HEK293 (cell line): ENCODE data around the gene PIK3R2.

Experiments
- HOXA7 ChIP-seq: sonication (generic); formaldehyde crosslinking; IDR thresholded peaks from 2 replicates; pipeline ENCODE4 v1.8.1; 2022; ENCODE audit warnings: missing genetic modification reagents, borderline replicate concordance
- OSR2 ChIP-seq: fragments of 450-650 bp; formaldehyde crosslinking; IDR thresholded peaks from 2 replicates; pipeline ENCODE4 v1.5.1; 2016; ENCODE audit warnings: missing biosample characterization, missing genetic modification characterization
- ZFP3 ChIP-seq: fragments of 450-650 bp; formaldehyde crosslinking; IDR thresholded peaks from 2 replicates; pipeline ENCODE4 v1.5.1; 2016; ENCODE audit warnings: low read depth, missing biosample characterization, missing genetic modification characterization
- ZNF10 ChIP-seq: fragments of 450-650 bp; formaldehyde crosslinking; IDR thresholded peaks from 2 replicates; pipeline ENCODE4 v1.5.1; 2017; ENCODE audit warnings: missing biosample characterization, missing genetic modification characterization
- ZNF114 ChIP-seq: fragments of 450-650 bp; formaldehyde crosslinking; IDR thresholded peaks from 2 replicates; pipeline ENCODE4 v1.5.0; 2017; ENCODE audit warnings: missing biosample characterization, missing genetic modification characterization
- ZNF148 ChIP-seq: fragments of 450-650 bp; formaldehyde crosslinking; IDR thresholded peaks from 2 replicates; pipeline ENCODE4 v1.5.0; 2017; ENCODE audit warnings: missing biosample characterization, missing genetic modification characterization, borderline replicate concordance
- ZNF169 ChIP-seq: fragments of 450-650 bp; formaldehyde crosslinking; IDR thresholded peaks from 2 replicates; pipeline ENCODE4 v1.5.1; 2016; ENCODE audit warnings: missing biosample characterization, missing genetic modification characterization
- ZNF2 ChIP-seq: fragments of 450-650 bp; formaldehyde crosslinking; IDR thresholded peaks from 2 replicates; pipeline ENCODE4 v1.5.1; 2016; ENCODE audit warnings: missing biosample characterization, missing genetic modification characterization
- ZNF324 ChIP-seq: fragments of 450-650 bp; formaldehyde crosslinking; IDR thresholded peaks from 2 replicates; pipeline ENCODE4 v1.5.1; 2016; ENCODE audit warnings: missing biosample characterization, missing genetic modification characterization
- ZNF350 ChIP-seq: fragments of 450-650 bp; formaldehyde crosslinking; IDR thresholded peaks from 2 replicates; pipeline ENCODE4 v1.5.0; 2017; ENCODE audit warnings: missing biosample characterization, mild to moderate bottlenecking, missing genetic modification characterization
- ZNF398 ChIP-seq: fragments of 450-650 bp; formaldehyde crosslinking; IDR thresholded peaks from 2 replicates; pipeline ENCODE4 v1.5.1; 2017; ENCODE audit warnings: missing biosample characterization, missing genetic modification characterization
- ZNF416 ChIP-seq: fragments of 450-650 bp; formaldehyde crosslinking; IDR thresholded peaks from 2 replicates; pipeline ENCODE4 v1.5.1; 2016; ENCODE audit warnings: missing biosample characterization, missing genetic modification characterization
- ZNF473 ChIP-seq: fragments of 450-650 bp; formaldehyde crosslinking; IDR thresholded peaks from 2 replicates; pipeline ENCODE4 v1.5.1; 2017; ENCODE audit warnings: missing biosample characterization, missing genetic modification characterization
- ZNF513 ChIP-seq: fragments of 450-650 bp; IDR thresholded peaks from 2 replicates; pipeline ENCODE4 v1.5.1; 2018; ENCODE audit warnings: missing biosample characterization, missing genetic modification characterization
- ZNF514 ChIP-seq: fragments of 450-650 bp; formaldehyde crosslinking; IDR thresholded peaks from 2 replicates; pipeline ENCODE4 v1.5.1; 2016; ENCODE audit warnings: missing biosample characterization, missing genetic modification characterization
- ZNF561 ChIP-seq: fragments of 450-650 bp; IDR thresholded peaks from 2 replicates; pipeline ENCODE4 v1.5.1; 2018; ENCODE audit warnings: missing biosample characterization, missing genetic modification characterization, borderline replicate concordance
- ZNF596 ChIP-seq: fragments of 450-650 bp; IDR thresholded peaks from 2 replicates; pipeline ENCODE4 v1.5.0; 2018; ENCODE audit warnings: missing biosample characterization, mild to moderate bottlenecking, missing genetic modification characterization, moderate library complexity
- ZNF645 ChIP-seq: fragments of 450-650 bp; formaldehyde crosslinking; IDR thresholded peaks from 2 replicates; pipeline ENCODE4; 2016; ENCODE audit warnings: missing biosample characterization, missing genetic modification characterization
- ZNF670 ChIP-seq: fragments of 450-650 bp; formaldehyde crosslinking; IDR thresholded peaks from 2 replicates; pipeline ENCODE4 v1.5.1; 2016; ENCODE audit warnings: missing biosample characterization, missing genetic modification characterization, low read depth
- ZNF830 ChIP-seq: fragments of 450-650 bp; IDR thresholded peaks from 2 replicates; pipeline ENCODE4 v1.5.0; 2018; ENCODE audit warnings: missing biosample characterization, missing genetic modification characterization, low read depth, mild to moderate bottlenecking, moderate library complexity
- ZNF837 ChIP-seq: fragments of 450-650 bp; formaldehyde crosslinking; IDR thresholded peaks from 2 replicates; pipeline ENCODE4 v1.5.1; 2016; ENCODE audit warnings: missing biosample characterization, missing genetic modification characterization
- ZNF843 ChIP-seq: fragments of 450-650 bp; formaldehyde crosslinking; IDR thresholded peaks from 2 replicates; pipeline ENCODE4 v1.5.1; 2016; ENCODE audit warnings: missing biosample characterization, missing genetic modification characterization
- ZSCAN23 ChIP-seq: fragments of 450-650 bp; formaldehyde crosslinking; IDR thresholded peaks from 2 replicates; pipeline ENCODE4 v1.5.1; 2016; ENCODE audit warnings: missing biosample characterization, missing genetic modification characterization
- TF ChIP-seq, protein P1 (sequence below): fragments of 450-650 bp; formaldehyde crosslinking; IDR thresholded peaks from 2 replicates; pipeline ENCODE4 v1.5.1; 2016; ENCODE audit warnings: missing biosample characterization, missing genetic modification characterization
- TF ChIP-seq, protein P2 (sequence below): fragments of 450-650 bp; formaldehyde crosslinking; IDR thresholded peaks from 2 replicates; pipeline ENCODE4 v1.5.1; 2016; ENCODE audit warnings: missing biosample characterization, missing genetic modification characterization
- TF ChIP-seq, protein P3 (sequence below): fragments of 450-650 bp; formaldehyde crosslinking; IDR thresholded peaks from 2 replicates; pipeline ENCODE4 v1.5.1; 2016; ENCODE audit warnings: missing biosample characterization, missing genetic modification characterization

The PIK3R2 gene

DNA sequence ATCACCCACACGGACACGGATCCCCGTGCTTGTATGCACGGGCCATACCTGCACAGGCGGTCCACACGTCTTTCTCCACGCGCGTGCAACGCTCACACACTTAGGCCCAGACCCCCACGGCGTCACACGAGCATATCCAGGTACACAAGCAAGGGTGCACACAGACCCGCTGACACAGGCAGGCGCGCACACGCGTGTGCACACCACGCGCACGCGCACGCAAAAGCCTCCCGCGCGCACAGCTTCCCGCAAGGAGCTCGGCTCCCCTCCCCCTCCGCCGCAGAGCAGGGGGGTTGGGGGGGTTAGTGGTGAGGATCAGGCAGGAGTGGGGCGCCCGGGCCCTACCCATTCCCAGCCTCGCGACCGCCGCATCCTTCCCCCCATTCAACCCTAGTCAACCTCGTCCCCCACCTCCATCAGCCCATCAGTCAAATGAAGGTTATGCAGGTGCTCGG, 50.5 kb downstream of the PIK3R2 start (continued):
- TF ChIP-seq ZNF561 (no peak), ZNF324 (tag by site-specific recombination) (0 out of 2 replicates have a peak, but pooled peaks have one; percentile 54), ZNF830 (tag by site-specific recombination) (no peak), HOXA7 (CRISPR knock-in tag) (no peak), ZNF398 (tag by site-specific recombination) (peak; percentile 93), ZNF843 (tag by site-specific recombination) (no peak), ZNF837 (no peak), ZNF2 (0 out of 2 replicates have a peak, but pooled peaks have one; percentile 34), ZNF645 (no peak), ZNF169 (tag by site-specific recombination) (no peak), ZNF514 (no peak), ZNF670 (no peak), ZNF513 (tag by site-specific recombination) (no peak), ZNF148 (tag by site-specific recombination) (no peak), ZNF596 (tag by site-specific recombination) (no peak), ZNF114 (tag by site-specific recombination) (no peak), ZNF416 (tag by site-specific recombination) (no peak), ZSCAN23 (tag by site-specific recombination) (no peak), ZNF350 (no peak), ZNF473 (no peak), ZNF10 (tag by site-specific recombination) (no peak), OSR2 (tag by site-specific recombination) (no peak), ZFP3 (tag by site-specific recombination) (no peak)
- TF ChIP-seq, protein P1, sequence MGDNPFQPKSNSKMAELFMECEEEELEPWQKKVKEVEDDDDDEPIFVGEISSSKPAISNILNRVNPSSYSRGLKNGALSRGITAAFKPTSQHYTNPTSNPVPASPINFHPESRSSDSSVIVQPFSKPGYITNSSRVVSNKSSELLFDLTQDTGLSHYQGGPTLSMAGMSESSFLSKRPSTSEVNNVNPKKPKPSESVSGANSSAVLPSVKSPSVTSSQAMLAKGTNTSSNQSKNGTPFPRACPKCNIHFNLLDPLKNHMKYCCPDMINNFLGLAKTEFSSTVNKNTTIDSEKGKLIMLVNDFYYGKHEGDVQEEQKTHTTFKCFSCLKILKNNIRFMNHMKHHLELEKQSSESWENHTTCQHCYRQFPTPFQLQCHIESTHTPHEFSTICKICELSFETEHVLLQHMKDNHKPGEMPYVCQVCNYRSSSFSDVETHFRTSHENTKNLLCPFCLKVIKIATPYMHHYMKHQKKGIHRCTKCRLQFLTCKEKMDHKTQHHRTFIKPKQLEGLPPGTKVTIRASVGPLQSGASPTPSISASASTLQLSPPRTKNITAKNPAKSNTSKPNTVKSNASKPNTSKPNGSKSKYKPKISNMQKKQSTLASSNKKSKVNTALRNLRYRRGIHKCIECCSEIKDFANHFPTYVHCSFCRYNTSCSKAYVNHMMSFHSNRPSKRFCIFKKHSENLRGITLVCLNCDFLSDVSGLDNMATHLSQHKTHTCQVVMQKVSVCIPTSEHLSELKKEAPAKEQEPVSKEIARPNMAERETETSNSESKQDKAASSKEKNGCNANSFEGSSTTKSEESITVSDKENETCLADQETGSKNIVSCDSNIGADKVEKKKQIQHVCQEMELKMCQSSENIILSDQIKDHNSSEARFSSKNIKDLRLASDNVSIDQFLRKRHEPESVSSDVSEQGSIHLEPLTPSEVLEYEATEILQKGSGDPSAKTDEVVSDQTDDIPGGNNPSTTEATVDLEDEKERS (tag by site-specific recombination), result no peak
- TF ChIP-seq, protein P2, sequence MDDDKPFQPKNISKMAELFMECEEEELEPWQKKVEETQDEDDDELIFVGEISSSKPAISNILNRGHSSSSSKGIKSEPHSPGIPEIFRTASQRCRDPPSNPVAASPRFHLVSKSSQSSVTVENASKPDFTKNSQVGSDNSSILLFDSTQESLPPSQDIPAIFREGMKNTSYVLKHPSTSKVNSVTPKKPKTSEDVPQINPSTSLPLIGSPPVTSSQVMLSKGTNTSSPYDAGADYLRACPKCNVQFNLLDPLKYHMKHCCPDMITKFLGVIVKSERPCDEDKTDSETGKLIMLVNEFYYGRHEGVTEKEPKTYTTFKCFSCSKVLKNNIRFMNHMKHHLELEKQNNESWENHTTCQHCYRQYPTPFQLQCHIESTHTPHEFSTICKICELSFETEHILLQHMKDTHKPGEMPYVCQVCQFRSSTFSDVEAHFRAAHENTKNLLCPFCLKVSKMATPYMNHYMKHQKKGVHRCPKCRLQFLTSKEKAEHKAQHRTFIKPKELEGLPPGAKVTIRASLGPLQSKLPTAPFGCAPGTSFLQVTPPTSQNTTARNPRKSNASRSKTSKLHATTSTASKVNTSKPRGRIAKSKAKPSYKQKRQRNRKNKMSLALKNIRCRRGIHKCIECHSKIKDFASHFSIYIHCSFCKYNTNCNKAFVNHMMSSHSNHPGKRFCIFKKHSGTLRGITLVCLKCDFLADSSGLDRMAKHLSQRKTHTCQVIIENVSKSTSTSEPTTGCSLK (tag by site-specific recombination), result no peak
- TF ChIP-seq, protein P3, sequence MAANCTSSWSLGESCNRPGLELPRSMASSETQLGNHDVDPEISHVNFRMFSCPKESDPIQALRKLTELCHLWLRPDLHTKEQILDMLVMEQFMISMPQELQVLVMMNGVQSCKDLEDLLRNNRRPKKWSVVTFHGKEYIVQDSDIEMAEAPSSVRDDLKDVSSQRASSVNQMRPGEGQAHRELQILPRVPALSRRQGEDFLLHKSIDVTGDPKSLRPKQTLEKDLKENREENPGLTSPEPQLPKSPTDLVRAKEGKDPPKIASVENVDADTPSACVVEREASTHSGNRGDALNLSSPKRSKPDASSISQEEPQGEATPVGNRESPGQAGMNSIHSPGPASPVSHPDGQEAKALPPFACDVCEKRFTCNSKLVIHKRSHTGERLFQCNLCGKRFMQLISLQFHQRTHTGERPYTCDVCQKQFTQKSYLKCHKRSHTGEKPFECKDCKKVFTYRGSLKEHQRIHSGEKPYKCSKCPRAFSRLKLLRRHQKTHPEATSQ, result 0 out of 2 replicates have a peak, but pooled peaks have one; percentile 34
